Ovary (tissue), 9 donors: ENCODE data around the gene NCF1. TPM values are rescaled to one million over a fixed set of nuclear protein-coding genes. Genes with fewer than 3 reads are reported as not detected.

Experiments used
- polyA plus RNA-seq, 2 donors: library from polyadenylated mRNA; stranded (reverse); fragments of 200-250 nt in 1 of 2; fragments of 350-450 nt in 1 of 2; fragmentation: Illumina TruSeq in 1 of 2; extraction: RNeasy Lipid Tissue Mini Kit (QIAGEN cat#74804) in 1 of 2; gene quantifications; one replicate each; pipeline ENCODE4 v1.2.3, GENCODE V29; 2013 to 2014
- total RNA-seq, 7 donors: library from RNA; depleted of rRNA in 2 of 7; stranded (reverse); fragments of >200 nt in 2 of 7; fragmentation: NEBNext Ultra II Directional in 3 of 7; extraction: Animal tissue kit (Norgen Biotek cat#: 25700) in 3 of 7; gene quantifications; one replicate each; pipeline versions ENCODE4 v1.1.0 to v1.2.4, GENCODE V29; 2016 to 2023
- donor health status: DM: no; HTN: no; CAD: no; lungs with moderate emphysema.
- donor health status: DM: no; HTN: no; CAD: no.
- donor health status: Bipolar disorder and iron deficiency.
- donor health status: DM: yes; HTN: yes; CAD: no.
- donor health status: DM: no; HTN: no; CAD: no.
- donor health status: DM: yes; HTN: yes; CAD: no.

Gene NCF1
- total and polyA plus RNA-seq, 9 donors = 0.23 to 3.6 (median 0.83) TPM

Other genes starting within 250 kb of the NCF1 start
- gene GTF2I, start 116.3 kb upstream of the NCF1 start, total RNA-seq = 100 to 1,000 TPM; 117 to 232 (median 204) TPM
- 100 to 1,000 TPM in 1 of 2 donors, 10 to 100 TPM in 1; 49.7 to 166 TPM for gene GTF2I, start 116.3 kb upstream of the NCF1 start, polyA plus RNA-seq
- 10 to 100 TPM; 16.3 to 46.7 (median 27.7) TPM for gene GTF2IRD2, start 77.6 kb downstream of the NCF1 start, total RNA-seq
- gene GTF2IRD2, start 77.6 kb downstream of the NCF1 start, polyA plus RNA-seq = 10 to 100 TPM; 22.6 to 23.9 TPM
- 10 to 100 TPM; 12.6 to 34.4 (median 17.9) TPM for gene CASTOR2, start 190.7 kb downstream of the NCF1 start, total RNA-seq
- gene CASTOR2, start 190.7 kb downstream of the NCF1 start, polyA plus RNA-seq = 1 to 10 TPM; 1.9 to 7.5 TPM